ENCODE results near the gene ULK4.

GRCh38 chr3:41579861-41580260 is 382.0 kb downstream of the ULK4 start:
- TF ChIP-seq CTCF (conservative IDR thresholded peaks at IDR 0.05): no peak
- TF ChIP-seq EZH2 (IDR thresholded peaks at IDR 0.05; ENCODE audit: low read depth): no peak
